Muscle of back (tissue), 11 donors: Measurements from ENCODE around the gene PLEKHA1. TPM values are rescaled to one million over a fixed set of nuclear protein-coding genes. Genes with fewer than 3 reads are reported as not detected.

Experiments
- DNase-seq, 3 donors: peaks; one replicate each; pipeline versions ENCODE4 v3.0.0 to v3.0.0-alpha.2; 2013
- polyA plus RNA-seq, 10 donors: library from polyadenylated mRNA; unstranded; fragments of 120-200 nt; gene quantifications; one replicate each; pipeline ENCODE4 v1.2.1, GENCODE V29; 2013; ENCODE audit not compliant: insufficient read length in 10 of 10

The PLEKHA1 gene
- polyA plus RNA-seq, 10 donors = 32.6 to 46.7 (median 34.4) TPM

DNA sequence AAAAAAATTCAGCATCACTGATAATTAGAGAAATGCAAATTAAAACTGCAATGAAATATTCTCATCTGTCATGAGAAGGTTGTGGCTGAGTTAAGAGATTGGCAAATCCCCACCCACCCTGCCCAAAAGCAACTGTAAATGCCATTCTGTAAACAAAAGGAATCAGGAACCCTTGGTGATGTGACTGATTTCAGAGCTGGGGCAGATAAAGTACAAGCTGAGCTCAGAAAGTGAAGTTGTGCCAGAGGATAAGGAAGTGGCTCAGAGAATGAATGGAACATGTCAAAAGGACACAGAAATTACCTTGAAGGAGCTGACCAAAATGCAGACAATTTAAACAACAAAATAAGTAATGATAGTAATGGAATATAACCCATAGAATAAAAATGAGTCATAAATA, 47.2 kb downstream of the PLEKHA1 start:
- DNase-seq = no peak

DNA sequence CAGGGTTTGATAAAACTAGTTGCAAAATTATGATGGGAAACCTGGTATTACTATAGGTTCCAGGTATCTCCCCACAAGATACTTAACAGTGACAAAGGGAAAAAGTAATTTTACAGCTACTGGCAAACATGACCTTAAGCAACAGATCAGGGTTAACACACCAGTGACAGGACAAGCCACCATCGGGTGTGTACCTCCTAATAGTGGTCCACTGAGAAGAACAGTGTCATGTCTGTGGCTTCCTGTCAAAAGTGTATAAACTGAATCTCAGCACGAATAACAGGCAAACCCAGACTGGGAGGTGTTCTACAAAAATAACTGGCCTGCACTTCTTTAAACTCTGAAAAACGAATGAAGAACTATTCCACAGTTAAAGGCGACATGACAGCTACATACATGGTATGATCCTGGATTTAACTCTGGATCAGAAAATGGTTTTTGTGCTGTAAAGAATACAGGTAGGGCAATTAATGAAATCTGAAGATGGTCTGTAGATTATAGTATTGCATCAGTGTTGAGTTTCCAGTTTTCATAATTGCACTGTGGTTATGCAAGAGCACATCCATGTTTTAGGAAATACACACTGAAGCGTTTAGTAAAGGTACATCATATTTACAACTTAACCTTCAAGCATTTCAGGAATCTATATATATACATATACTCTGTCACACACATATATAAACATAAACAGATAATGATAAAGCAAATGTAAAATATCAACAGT, 47.9 kb downstream of the PLEKHA1 start:
- no peak for DNase-seq

DNA sequence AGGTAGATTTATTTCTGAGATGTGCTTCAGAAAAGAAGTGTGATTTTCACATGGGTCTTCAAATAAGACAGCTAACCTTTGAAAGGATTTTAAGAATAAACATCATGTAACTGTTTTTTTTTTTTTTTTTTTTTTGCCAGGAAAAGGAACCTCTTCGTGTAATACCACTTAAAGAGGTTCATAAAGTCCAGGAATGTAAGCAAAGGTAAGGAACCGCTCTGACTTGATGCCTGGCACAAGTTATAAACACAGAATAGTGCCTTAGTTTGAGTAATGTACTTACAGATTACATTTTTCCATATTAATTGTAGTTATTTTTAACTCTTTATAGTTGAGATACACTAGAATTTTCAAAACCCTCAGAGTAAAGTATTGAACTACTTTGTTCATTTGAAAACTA, 49.6 kb downstream of the PLEKHA1 start:
- no peak for DNase-seq

DNA sequence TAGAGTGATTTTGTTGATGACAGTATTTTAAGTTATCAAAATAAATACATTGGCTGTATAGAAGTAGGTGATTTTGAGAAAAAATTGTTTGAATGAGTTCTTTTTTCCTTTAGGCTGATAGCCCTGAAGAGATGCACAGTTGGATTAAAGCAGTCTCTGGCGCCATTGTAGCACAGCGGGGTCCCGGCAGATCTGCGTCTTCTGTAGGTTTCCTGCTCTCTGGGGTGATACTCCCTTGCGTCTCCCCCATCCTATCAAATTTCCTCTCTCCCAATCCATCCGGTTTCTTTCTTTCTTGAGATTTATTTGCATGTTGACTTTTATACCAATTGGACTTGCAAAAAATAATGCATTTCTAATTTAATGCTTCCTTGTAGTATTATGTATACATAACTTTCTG, 52.3 kb downstream of the PLEKHA1 start:
- no peak for DNase-seq

DNA sequence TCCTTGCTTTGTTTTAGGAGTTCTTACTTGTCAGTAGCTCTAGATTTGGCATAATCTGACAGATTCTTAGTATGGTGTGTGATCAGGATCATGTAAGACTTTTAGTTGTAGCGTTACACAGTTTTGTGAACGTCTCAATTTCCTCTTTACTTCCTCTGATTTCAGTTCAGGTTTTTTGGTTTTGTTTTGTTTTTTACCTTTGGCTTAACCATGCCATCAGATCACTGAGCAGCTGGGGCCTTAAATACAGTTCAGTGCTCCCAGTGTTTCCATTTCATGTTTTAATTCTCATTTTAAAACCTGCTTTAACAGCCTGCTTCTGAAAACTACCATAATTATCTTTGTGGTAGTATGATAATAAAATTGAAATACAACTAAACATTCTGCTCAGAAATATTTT, 52.8 kb downstream of the PLEKHA1 start:
- no peak for DNase-seq

DNA sequence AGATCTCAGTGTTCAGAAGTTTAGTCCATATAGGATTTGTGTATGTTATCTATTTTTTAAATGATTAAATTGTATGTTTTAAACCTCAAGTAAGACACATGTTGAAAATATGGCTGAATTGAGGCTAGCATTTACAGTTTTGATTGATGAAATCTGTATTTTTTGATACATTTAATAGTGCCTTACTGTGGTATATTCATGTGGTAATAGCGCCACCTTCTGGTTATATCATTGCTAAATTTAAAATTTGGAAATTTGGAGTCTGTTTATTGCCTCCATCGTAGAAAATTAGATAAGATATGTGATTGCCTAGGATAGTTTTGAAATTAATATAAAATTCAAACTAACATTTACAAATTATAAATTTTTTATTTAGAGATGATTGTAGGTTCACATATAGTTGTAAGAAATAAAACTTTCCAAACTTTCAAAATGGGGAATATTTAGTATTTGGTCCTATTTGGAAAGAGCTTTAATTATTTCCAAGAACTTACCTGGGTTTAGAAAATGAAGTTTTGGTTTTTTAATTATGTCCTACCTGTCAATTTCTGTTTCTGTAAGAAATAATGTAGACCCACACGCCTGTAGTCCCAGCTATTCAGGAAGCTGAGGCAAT, 60.8 kb downstream of the PLEKHA1 start:
- peak; percentile 30 to 62 (median 45) for DNase-seq

DNA sequence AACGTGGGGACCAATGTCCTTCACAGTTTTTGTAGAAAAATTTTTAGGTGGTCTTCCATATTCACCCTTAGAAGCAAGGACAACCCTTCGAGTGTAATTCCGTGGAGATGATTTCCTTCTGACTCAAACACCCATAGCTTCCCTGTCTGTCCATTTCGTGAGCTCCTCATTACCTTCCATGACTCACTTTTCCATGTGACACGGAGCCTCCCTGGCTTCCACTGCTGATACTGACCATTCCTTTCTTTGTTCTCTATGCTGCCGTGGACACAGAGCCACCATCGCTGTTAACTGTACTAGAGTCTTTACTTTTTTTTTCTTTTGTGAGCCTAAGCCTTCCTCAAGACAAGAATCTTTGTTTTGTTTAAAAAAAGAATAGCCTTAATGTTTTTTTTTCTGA, 67.5 kb downstream of the PLEKHA1 start:
- DNase-seq = no peak

DNA sequence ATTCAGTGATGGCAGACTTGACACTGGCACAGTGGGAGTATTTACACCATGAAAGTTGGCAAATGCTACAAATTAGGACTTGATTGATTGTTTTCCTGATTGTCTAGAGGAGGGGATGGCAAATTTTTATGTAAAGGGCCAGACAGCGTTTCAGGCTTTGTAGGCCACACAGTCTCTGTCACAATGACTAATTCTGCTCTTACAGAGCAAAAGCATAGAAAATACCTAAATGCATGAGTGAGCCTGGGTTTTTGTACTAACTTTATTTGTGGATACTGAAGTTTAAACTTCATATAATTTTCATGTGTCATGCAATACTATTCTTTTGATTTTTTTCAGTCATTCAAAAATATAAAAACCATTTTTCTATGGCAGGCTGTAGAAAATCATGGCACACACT, 71.0 kb downstream of the PLEKHA1 start:
- DNase-seq = no peak

DNA sequence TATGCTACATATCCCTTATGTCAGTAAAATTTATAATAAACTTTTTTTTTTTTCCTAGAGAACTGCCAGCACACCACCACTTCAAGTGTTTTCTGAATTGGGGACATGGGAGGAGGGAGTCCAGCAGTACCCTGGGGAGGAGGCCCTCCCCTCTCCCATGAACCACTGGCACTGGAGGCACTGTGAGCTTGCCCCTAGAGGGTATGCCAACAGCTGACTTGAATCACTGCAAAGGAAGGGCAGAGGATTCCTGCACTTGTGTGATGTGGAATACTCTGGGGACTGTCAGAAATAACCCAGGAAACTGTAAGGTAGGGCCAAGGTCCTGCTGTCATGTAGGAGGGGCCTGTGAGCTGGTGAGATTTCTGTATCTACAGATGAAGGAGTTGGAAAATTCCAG, 71.4 kb downstream of the PLEKHA1 start:
- DNase-seq = no peak

DNA sequence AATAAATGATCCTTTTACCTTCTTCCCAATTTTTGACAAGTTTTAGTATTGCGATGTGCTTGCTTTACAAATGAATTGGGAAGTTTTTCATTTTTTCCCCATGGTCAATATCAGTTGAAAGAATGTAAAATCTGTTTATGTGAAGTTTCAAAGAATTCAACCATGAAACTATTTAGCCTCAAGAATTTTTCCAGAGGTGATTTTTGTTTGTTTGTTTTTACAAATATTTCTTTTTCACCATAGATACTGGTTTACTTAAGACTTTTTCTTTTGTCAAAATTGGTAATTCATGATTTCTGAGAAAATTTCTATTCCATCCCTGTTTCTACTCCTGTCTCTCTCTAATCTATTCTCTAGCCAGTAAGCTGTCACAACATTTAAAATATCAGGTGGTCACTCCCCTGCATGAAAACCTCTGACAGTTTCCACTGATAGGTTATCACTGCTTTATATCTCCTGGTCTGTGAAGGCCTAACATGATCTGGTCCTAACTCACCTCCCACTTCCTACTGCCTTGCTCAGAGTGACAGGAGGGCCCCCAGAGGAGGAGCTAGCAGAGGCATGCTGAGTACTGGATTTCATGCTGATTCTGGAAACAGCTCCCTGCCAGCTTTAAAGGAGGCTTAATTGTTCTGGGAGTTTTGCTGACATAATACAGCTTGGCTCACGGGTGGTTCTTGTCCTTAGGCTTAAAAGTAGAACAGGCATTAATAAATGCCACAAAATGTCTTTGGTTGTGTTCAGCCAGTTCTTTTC, 72.3 kb downstream of the PLEKHA1 start:
- no peak for DNase-seq

DNA sequence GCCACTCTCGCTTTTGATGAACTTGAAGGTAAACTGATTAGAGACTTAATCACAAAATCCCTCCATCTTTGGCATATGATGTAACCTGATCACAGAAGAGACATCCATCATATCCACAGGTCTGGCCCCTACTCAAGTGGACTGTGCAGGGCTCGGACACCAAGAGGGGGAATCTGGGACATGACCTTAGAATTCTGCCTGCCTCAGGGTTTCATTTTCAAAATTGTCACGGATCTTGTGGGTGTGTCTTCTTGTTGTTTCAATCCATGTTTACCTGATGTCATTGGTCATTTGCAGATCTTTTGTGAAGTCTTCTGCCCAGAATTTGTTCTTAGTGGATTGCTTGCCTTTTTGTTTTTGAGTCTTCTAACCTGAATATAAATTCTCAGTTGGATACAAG, 74.1 kb downstream of the PLEKHA1 start:
- DNase-seq = no peak

DNA sequence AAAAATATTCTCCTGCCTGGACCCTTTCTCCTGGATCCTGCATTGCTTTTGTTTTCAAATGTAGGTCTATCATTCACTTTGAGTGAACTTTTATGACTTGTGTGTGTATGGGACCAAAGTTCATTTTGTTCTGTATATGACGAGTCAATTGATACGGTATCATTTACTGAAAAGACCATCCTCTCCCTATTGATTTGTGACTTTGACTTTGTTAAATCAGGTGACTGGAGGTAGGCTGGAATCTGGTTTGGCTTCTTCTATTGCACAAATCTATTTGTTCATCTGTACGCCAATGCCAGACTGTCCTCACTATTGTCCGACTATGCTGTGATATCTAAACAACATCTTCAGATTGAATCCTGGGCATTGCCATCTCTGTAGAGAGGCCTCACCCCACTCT, 74.6 kb downstream of the PLEKHA1 start:
- DNase-seq = no peak

DNA sequence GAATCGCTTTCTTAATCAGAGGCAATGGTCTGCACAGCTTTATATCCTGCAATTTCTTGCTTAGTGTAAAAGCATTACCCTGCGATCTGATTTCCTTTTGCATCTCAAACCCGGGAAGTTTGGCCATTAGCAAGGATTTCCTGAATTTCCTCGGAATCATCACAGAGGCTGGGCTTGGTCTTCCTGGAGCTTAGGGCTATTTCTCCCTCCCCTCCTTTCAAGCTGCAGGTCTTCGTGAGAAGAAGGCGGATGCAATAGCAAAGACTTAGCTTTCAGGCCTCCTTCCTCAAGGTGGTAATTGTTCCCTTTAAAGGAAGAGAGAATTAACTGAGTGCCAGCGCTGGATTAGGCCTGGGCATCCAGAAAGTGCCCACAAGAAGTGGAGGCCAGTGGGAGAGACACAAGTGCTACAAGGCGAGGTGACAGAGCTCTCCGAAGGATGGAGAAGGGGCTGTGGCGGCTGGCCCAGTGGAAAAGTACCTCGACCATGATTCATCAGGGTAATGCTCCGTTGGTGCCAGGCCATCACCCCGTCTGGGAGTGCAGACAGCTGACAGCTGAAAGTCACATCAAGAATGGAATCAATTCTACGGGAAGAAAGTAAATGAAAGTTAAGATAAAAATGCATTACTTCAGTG, 76.0 kb downstream of the PLEKHA1 start:
- peak in 1 of 3 donors; percentile 30 for DNase-seq

DNA sequence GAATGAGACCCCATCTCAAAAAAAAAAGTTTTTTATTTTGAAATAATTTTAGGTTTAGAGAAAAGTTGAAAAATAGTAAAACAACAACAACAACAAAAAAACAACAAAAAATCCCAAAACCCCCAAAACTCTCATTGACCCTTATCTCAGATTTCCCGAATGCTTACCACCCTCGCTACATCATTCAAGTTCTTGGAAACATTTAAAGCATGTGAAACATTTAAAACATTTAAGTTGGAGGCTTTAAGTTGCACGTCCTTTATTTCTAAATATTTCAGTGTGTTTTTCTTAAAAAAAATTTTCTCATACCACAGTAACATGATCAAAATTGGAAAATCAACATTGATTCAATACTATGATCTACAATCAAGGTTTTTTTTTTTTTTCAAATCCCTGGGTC, 79.6 kb downstream of the PLEKHA1 start:
- DNase-seq = no peak

DNA sequence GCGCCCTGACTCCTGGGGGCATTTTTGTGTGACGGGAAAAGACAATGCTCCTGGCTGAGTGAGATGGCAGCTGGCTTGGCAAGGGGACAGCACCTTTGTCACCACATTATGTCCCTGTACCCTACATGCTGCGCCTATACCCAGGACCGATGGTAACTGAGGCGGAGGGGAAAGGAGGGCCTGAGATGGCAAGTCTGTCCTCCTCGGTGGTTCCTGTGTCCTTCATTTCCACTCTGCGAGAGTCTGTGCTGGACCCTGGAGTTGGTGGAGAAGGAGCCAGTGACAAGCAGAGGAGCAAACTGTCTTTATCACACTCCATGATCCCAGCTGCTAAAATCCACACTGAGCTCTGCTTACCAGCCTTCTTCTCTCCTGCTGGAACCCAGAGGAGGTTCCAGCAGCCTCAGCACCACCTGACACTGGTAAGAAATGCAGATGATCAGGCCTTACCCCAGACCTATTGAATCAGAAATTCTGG, 80.1 kb downstream of the PLEKHA1 start, which contains the start of gene ARMS2:
Gene ARMS2 (plus strand): TSS at position 51 of the 478 bp plus-strand sequence. CDS start 75 bp downstream, at position 126.
- DNase-seq = no peak

DNA sequence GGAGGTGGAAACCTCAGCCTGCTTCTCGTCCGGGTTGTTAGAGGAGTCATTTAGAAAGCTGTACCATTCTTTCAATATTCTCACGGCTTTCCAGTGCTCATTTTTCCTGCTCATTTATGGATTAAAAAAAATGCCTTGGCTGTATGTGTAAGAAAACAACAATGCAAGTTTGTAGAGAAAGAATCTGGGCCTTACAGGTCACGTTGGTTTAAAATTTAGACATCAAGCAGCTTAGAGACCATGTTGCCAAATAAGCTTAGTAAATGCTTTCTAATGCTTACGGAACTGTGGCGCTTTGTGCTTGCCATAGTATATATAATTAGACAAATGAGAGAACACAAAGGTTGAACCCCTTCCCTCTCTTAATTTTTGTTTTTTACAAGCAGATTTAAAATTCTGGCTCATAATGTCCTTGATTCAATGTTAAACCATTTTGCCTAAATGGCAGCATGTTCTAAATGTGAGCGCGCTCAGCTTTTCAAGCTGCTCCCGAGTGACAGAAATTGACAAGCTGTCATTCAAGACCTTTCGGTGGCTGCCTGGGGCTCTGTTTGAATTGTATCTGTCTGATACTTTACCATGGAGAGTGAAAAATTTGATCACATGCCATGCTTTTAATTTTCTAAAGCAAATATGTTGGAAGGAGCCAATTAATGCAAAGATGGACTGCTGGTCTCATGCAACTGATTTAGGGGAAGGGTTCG, 81.0 kb downstream of the PLEKHA1 start:
- no peak for DNase-seq

DNA sequence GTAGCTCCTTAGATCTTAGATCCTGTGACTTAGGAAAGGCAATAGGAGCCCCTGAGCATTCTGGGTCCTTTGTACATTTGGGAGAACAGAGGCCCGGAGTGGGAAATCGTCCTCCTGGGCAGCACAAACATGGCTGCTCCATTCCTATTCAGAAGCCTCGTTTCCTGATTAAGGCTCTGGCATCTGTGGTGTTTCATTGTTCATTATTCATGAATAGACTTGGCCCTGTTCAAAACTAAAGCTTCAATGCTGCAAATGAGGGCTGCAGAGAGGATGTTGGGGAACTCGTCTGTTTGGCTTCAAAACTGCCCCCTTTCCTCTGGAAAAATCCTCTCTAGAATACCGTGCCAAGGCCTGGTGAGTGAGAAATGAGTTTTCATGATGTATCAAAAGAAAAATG, 83.4 kb downstream of the PLEKHA1 start:
- DNase-seq = peak in 1 of 3 donors; percentile 26

DNA sequence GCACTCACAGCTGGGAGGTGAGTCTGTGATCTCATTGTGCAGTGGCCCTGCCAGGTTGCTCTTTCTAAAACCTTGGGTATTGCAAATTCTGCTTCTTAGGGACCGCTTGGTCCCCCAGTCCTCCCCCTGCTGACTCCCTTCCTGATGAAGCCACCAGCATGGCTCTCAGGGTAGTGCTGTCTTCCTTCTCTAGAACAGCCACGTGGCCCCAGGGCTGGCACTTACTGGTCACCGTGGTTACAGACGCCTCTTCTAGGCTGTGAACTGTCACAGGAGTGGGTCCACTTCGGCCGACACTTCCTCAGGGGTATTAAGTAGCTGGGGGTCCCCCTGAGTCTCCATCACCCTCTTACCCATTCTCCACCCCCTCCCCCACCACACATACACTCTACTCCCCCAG, 84.2 kb downstream of the PLEKHA1 start:
- DNase-seq = no peak

DNA sequence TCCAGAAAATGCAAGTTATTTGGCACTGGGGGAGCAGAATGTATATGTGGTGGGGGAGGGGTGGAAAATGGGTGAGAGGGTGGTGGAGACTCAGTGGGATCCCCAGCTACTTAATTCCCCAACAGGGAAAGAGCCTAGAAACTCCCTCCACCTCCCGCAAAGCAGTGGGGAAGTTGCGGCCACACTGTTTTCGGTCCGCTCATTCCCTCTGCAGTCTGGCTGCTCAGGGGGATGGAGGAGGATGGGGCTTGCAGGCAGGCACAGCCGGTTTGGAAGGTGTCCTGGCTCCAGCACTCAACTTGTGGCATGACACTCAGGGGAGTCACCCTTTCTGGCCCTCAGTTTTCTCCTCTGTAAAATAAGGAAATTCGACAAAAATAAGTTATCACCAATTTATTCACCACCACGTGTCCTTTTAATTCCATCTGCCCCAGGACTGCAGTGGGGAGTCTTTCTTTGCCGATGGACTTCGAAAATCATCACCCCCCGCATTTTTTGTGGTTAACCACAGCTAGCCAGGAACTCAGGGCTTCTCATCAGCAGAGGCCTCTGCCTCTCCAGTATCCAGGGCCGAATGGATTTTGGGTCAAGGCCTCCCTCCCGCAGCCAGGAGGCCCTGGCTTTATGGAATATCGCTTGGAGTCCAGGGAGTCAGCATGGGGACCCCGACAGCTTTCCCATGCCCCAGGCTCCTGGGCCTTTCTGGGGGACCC, 85.2 kb downstream of the PLEKHA1 start:
- DNase-seq = no peak

DNA sequence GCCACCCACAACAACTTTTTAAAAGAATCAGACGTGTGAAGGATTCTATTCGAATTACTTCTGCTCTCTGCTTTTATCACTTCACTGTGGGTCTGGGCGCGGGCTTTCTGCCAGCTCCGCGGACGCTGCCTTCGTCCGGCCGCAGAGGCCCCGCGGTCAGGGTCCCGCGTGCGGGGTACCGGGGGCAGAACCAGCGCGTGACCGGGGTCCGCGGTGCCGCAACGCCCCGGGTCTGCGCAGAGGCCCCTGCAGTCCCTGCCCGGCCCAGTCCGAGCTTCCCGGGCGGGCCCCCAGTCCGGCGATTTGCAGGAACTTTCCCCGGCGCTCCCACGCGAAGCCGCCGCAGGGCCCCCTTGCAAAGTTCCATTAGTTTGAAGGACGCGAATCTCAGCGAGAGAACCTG, 86.4 kb downstream of the PLEKHA1 start:
- peak in 1 of 3 donors; percentile 60 for DNase-seq

DNA sequence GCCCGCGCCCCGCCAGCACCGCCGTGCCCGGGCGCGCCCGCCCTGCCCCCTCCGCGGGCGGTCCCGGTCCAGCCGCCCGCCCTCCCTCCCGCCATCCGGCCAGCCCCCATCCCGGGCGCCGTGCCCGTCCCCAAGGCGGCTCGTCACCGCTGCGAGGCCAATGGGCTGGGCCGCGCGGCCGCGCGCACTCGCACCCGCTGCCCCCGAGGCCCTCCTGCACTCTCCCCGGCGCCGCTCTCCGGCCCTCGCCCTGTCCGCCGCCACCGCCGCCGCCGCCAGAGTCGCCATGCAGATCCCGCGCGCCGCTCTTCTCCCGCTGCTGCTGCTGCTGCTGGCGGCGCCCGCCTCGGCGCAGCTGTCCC, 86.8 kb downstream of the PLEKHA1 start, which contains the start of gene HTRA1:
Gene HTRA1 (plus strand): TSS at position 187 of the 362 bp plus-strand sequence. CDS start 100 bp downstream, at position 287.
- peak; percentile 65 to 85 (median 80) for DNase-seq
